Measurements from ENCODE around the gene IARS2.
"Not testable (repeated sequence)": the region's sequence is repeated elsewhere in the genome, so short reads cannot be mapped to it uniquely, and the experiment has no call there.

The IARS2 gene

DNA sequence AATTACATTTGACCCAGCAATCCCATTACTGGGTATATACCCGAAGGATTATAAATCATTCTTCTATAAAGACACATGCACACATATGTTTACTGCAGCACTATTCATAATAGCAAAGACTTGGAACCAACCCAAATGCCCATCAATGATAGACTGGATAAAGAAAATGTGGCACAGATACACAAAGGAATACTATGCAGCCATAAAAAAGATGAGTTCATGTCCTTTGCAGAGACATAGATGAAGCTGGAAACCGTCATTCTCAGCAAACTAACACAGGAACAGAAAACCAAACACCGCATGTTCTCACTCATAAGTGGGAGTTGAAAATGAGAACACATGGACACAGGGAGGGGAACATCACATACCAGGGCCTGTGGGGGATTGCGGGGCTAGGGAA lies 76.0 kb downstream of the IARS2 start:
- DNase-seq: not testable (repeated sequence)

- DNase-seq: no peak
Observed at GRCh38 chr1:220170836-220171526, 77.0 kb downstream of the IARS2 start.

- no peak for DNase-seq
Observed at GRCh38 chr1:220176540-220176939, 82.6 kb downstream of the IARS2 start.

GRCh38 chr1:220182111-220182510 lies 88.2 kb downstream of the IARS2 start:
- no peak for DNase-seq

DNA sequence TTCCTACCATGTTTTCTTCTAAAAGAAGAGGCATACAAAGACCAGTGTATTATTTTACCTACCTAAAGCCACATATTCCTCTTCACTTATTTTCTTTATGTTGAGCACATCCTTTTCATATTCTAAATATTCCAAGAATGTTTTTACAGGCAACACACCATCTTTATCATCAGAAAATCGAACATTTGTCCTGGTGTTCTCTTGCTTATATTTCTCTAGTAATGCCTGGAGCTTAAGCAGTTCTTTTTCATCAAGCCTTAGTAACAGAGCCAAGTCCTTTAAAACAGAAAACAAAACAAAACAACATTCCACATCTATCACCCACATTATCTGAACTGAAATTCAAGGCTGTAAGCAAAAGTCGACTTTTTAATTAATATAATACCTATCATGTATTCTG lies 88.7 kb downstream of the IARS2 start:
- no peak for DNase-seq

DNA sequence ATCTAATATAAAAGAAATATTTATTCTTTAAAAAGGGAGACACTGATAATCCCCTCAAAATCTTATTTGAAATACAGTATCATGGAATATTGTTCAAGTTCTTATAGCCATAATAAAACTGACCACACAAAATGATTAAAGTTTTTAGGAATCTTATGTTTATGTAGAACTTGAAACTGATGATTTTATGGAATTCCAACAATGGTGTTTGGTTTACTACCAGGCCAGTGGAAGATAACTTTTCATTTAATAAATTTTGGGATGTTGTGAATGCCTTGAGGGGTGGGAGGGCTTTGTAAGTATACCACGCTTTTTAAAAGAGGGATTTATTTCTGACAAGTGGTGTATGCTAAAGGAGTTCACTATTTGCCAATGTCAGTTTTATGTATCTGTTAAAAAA lies 90.6 kb downstream of the IARS2 start:
- DNase-seq: no peak

- no peak for DNase-seq
Observed at GRCh38 chr1:220186752-220187151, 92.8 kb downstream of the IARS2 start.

DNA sequence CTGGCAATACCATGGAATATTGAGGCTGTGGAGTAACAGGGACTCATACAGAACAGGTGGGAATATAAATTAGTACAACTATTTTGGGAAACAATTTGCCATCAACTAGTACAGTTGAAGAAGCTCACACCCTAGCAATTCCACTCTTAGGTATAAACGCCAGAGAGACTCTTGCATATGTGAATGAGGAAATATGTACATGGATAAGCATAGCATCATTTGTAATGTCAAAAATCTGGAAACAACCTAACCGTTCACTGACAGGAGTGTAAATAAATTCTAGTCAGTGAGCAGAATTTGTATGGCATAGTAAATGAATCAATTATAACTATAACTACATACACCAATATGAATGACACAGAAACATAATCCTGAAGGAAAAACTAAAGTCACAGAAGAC lies 94.6 kb downstream of the IARS2 start:
- DNase-seq: no peak

GRCh38 chr1:220189750-220190347 lies 95.9 kb downstream of the IARS2 start:
- DNase-seq: peak; percentile 21

- DNase-seq: no peak
Observed at GRCh38 chr1:220195701-220196100, 101.8 kb downstream of the IARS2 start.
